Gastrocnemius medialis (tissue), 4 donors: ENCODE data around the gene KLHDC4. TPM values are rescaled to one million over a fixed set of nuclear protein-coding genes. Genes with fewer than 3 reads are reported as not detected.

ENCODE experiments used
- ATAC-seq, 2 donors: fragments of 150-250 bp; one replicate each; pipeline ENCODE4 v1.9.1; 2016
- DNase-seq, 2 donors: peaks; one replicate each; pipeline ENCODE4 v3.0.0-alpha.2; 2019
- H3K27ac ChIP-seq, 4 donors: fragments of 200-600 bp; sonication (generic); 1 replicate in 1 of 4; 2 replicates in 3 of 4; pipeline ENCODE4 v1.5.1; 2016 to 2018; ENCODE audit warnings: mild to moderate bottlenecking in 2 of 4, moderate library complexity in 1 of 4
- H3K27me3 ChIP-seq, 3 donors: fragments of 200-600 bp; sonication (generic) in 2 of 3; 1 replicate in 1 of 3; 2 replicates in 2 of 3; pipeline versions ENCODE4 v1.5.1 to v1.6.0; 2016 to 2019; ENCODE audit warnings: mild to moderate bottlenecking in 1 of 3, moderate library complexity in 1 of 3
- H3K36me3 ChIP-seq, 2 donors: fragments of 200-600 bp; sonication (generic) in 1 of 2; one replicate each; pipeline ENCODE4 v1.5.1; 2017 to 2018
- H3K4me1 ChIP-seq, 2 donors: fragments of 200-600 bp; sonication (generic) in 1 of 2; one replicate each; pipeline ENCODE4 v1.5.1; 2016 to 2017; ENCODE audit warnings: mild to moderate bottlenecking in 2 of 2
- H3K4me3 ChIP-seq, 4 donors: fragments of 200-600 bp; sonication (generic) in 3 of 4; 1 replicate in 1 of 4; 2 replicates in 3 of 4; pipeline ENCODE4 v1.5.1; 2016 to 2019; ENCODE audit warnings: mild to moderate bottlenecking in 2 of 4
- H3K9me3 ChIP-seq, 3 donors: fragments of 200-600 bp; sonication (generic) in 2 of 3; 1 replicate in 1 of 3; 2 replicates in 2 of 3; pipeline ENCODE4 v1.5.1; 2016 to 2019
- CTCF ChIP-seq, 5 experiments: fragments of 450-650 bp in 3 of 5; fragments of 200-600 bp in 2 of 5; sonication (generic) in 2 of 5; IDR thresholded peaks in 4 of 5; conservative IDR thresholded peaks in 1 of 5; 1 replicate in 4 of 5; 2 replicates in 1 of 5; pipeline ENCODE4 v1.5.1; 2016 to 2019; ENCODE audit warnings: antibody characterized with exemption in 5 of 5, mild to moderate bottlenecking in 3 of 5, moderate library complexity in 3 of 5
- POLR2A ChIP-seq, 2 donors: fragments of 450-650 bp; IDR thresholded peaks; one replicate each; pipeline ENCODE4 v1.6.1; 2017; ENCODE audit warnings: antibody characterized with exemption in 2 of 2, mild to moderate bottlenecking in 2 of 2, moderate library complexity in 2 of 2
- in situ Hi-C, 4 donors: fragments of 200-750 bp; cut with MboI; loops; one replicate each; pipeline versions ENCODE4 v1.15.0 to v1.8.0; 2017; ENCODE audit warnings: low sequenced_read_pairs in 4 of 4
- intact Hi-C: fragments of 100-400 bp; cut with DNase I; formaldehyde crosslinking; loops from one replicate; pipeline ENCODE4 v1.15.1; 2023; ENCODE audit warnings: low total_unique reads
- total RNA-seq, 4 donors: library from RNA; depleted of rRNA; stranded (reverse); fragments of >200 nt; gene quantifications; one replicate each; pipeline versions ENCODE4 v1.1.0 to v1.2.3, GENCODE V29; 2016

Gene KLHDC4
- total RNA-seq, 4 donors from 2014 or later: 8.2 to 12.7 (median 10.4) TPM

- H3K27ac ChIP-seq: no peak overlapping the region
- no peaks in the 10 kb centered on the region for H3K9me3 ChIP-seq
- DNase-seq: no peak
- in situ Hi-C loops: loop anchor here in 2 of 4 donors (25.0 kb wide), 2 partner anchors 375 to 800 kb away; partner anchors contain the start of genes FBXO31 (in 1 of the 2), MAP1LC3B (in 1 of the 2) and ZC3H18 (in 1 of the 2)
- intact Hi-C loops: no loop called here
- no peak for ATAC-seq
- H3K4me1 ChIP-seq: peaks cover 5 to 8% of the 10 kb centered on the region in 2 donors
- TF ChIP-seq POLR2A (IDR thresholded peaks at IDR 0.05) (no peak), CTCF (IDR thresholded peaks at IDR 0.05 in 4 of 5, conservative IDR thresholded peaks at IDR 0.05 in 1 of 5) (no peak)
- H3K4me3 ChIP-seq: no peak overlapping the region
- peaks cover 0 to 39% of the 10 kb centered on the region in 2 donors for H3K36me3 ChIP-seq
- H3K27me3 ChIP-seq: no peaks in the 10 kb centered on the region
These were observed 3.7 kb downstream of the KLHDC4 start for GRCh38 chr16:87762071-87762571.

GRCh38 chr16:87761060-87761459 is 4.7 kb downstream of the KLHDC4 start:
- H3K4me1 ChIP-seq: peaks cover 5 to 8% of the 10 kb centered on the region in 2 donors
- in situ Hi-C loops (loop anchor here in 2 of 4 donors (25.0 kb wide), 2 partner anchors 374 to 801 kb away; partner anchors contain the start of genes FBXO31 (in 1 of the 2), MAP1LC3B (in 1 of the 2) and ZC3H18 (in 1 of the 2)), intact Hi-C loops (no loop called here)
- no peak overlapping the region for H3K4me3 ChIP-seq
- no peaks in the 10 kb centered on the region for H3K9me3 ChIP-seq
- H3K36me3 ChIP-seq: peaks cover 0 to 50% of the 10 kb centered on the region in 2 donors
- TF ChIP-seq CTCF (IDR thresholded peaks at IDR 0.05 in 4 of 5, conservative IDR thresholded peaks at IDR 0.05 in 1 of 5): no peak
- TF ChIP-seq POLR2A (IDR thresholded peaks at IDR 0.05): no peak
- no peaks in the 10 kb centered on the region for H3K27me3 ChIP-seq
- no peak overlapping the region for H3K27ac ChIP-seq
- DNase-seq: no peak
- no peak for ATAC-seq

DNA sequence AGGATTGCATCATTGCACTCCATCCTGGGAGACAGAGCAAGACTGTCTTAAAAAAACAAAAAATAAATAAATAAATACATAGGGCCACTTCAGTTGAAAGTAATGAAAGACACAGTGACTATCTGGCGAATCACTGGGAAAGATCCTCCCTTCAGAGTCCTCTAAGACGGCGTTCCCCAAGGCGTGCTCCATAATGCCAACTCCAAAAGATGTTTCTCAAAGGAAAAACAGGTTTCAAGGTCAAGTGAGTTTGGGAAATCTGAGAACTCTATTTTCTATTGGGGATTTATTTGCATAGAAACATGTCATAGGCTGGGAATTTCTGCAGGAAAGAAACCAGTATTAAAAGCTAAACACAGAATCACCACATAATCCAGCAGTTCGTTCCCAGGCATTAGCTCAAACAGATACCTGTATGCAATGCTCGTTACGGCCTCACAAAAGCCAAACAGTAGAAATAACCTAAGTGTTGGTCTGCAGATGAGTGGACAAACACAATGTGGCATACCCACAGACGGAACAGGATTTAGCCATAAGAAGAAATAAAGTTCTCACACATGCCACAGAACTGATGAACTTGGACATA is 7.9 kb downstream of the KLHDC4 start:
- intact Hi-C loops (no loop called here), in situ Hi-C loops (loop anchor here in 2 of 4 donors (25.0 kb wide), 2 partner anchors 371 to 804 kb away; partner anchors contain the start of genes FBXO31 (in 1 of the 2), MAP1LC3B (in 1 of the 2) and ZC3H18 (in 1 of the 2))
- no peak overlapping the region for H3K27ac ChIP-seq
- H3K36me3 ChIP-seq: peaks cover 0 to 66% of the 10 kb centered on the region in 2 donors
- no peaks in the 10 kb centered on the region for H3K27me3 ChIP-seq
- no peak overlapping the region for H3K4me3 ChIP-seq
- no peaks in the 10 kb centered on the region for H3K4me1 ChIP-seq
- DNase-seq (no peak), ATAC-seq (no peak)
- H3K9me3 ChIP-seq: no peaks in the 10 kb centered on the region
- TF ChIP-seq POLR2A (IDR thresholded peaks at IDR 0.05) (no peak), CTCF (IDR thresholded peaks at IDR 0.05 in 4 of 5, conservative IDR thresholded peaks at IDR 0.05 in 1 of 5) (no peak)

- TF ChIP-seq POLR2A (IDR thresholded peaks at IDR 0.05): no peak
- TF ChIP-seq CTCF (IDR thresholded peaks at IDR 0.05 in 4 of 5, conservative IDR thresholded peaks at IDR 0.05 in 1 of 5): no peak
- H3K27ac ChIP-seq: no peak overlapping the region
- no peak overlapping the region for H3K4me3 ChIP-seq
- H3K27me3 ChIP-seq: no peaks in the 10 kb centered on the region
- intact Hi-C loops: no loop called here
- no peaks in the 10 kb centered on the region for H3K4me1 ChIP-seq
- ATAC-seq: no peak
- H3K36me3 ChIP-seq: peaks cover 0 to 64% of the 10 kb centered on the region in 2 donors
- no peaks in the 10 kb centered on the region for H3K9me3 ChIP-seq
- no peak for DNase-seq
- in situ Hi-C loops: loop anchor here in 2 of 4 donors (25.0 kb wide), 2 partner anchors 367 to 808 kb away; partner anchors contain the start of genes FBXO31 (in 1 of the 2), MAP1LC3B (in 1 of the 2) and ZC3H18 (in 1 of the 2)
These were observed 11.3 kb downstream of the KLHDC4 start for GRCh38 chr16:87754535-87754934.
